ENCODE results near the gene ASNS.
"Not testable (repeated sequence)": the region's sequence is repeated elsewhere in the genome, so short reads cannot be mapped to it uniquely, and the experiment has no call there.

GRCh38 chr7:97912294-97912693, 40.1 kb upstream of the ASNS start:
- TF ChIP-seq SP1 (IDR thresholded peaks at IDR 0.05; ENCODE audit: low read depth, low read length); ZNF274 (IDR thresholded peaks at IDR 0.05; ENCODE audit: insufficient read depth, insufficient read length); GABPA (IDR thresholded peaks at IDR 0.05; ENCODE audit: low read depth); BRCA1 (IDR thresholded peaks at IDR 0.05; ENCODE audit: low read depth, low read length); ELK1 (IDR thresholded peaks at IDR 0.05; ENCODE audit: low read depth, low read length); TARDBP (IDR thresholded peaks at IDR 0.05; ENCODE audit: borderline replicate concordance); CTCF (IDR thresholded peaks at IDR 0.05 in 2 of 3, conservative IDR thresholded peaks at IDR 0.05 in 1 of 3; ENCODE audit: control insufficient read depth in 2 of 3, extremely low read depth in 1 of 3, insufficient read depth in 1 of 3, low read depth in 3 of 3, low read length in 3 of 3): not testable (repeated sequence)

Data from GM12878 (cell line).